WERI-Rb-1 (cell line): Measurements from ENCODE around the gene GFRA1.

Experiments
- DNase-seq: peaks from one replicate; pipeline ENCODE4 v3.0.0-alpha.2; 2020
- H3K27ac ChIP-seq: fragments of 250-450 bp; sonication (Bioruptor Pico); 2 replicates; pipeline ENCODE4 v1.5.1; 2020; ENCODE audit warnings: mild to moderate bottlenecking, moderate library complexity
- H3K27me3 ChIP-seq: fragments of 250-450 bp; sonication (Bioruptor Pico); 2 replicates; pipeline ENCODE4 v1.5.1; 2021; ENCODE audit warnings: mild to moderate bottlenecking, low read depth, moderate library complexity; ENCODE audit not compliant: insufficient read depth, severe bottlenecking
- H3K36me3 ChIP-seq: fragments of 250-450 bp; sonication (Bioruptor Pico); 2 replicates; pipeline ENCODE4 v1.5.1; 2020; ENCODE audit warnings: mild to moderate bottlenecking, moderate library complexity
- H3K4me3 ChIP-seq: 2 replicates; pipeline ENCODE4 v1.5.1; 2011; ENCODE audit warnings: low read depth, mild to moderate bottlenecking, control low read depth, low read length
- H3K9me3 ChIP-seq: fragments of 250-450 bp; sonication (Bioruptor Pico); 2 replicates; pipeline ENCODE4 v1.5.1; 2021; ENCODE audit warnings: mild to moderate bottlenecking, moderate library complexity; ENCODE audit not compliant: severe bottlenecking
- CTCF ChIP-seq: IDR thresholded peaks from 2 replicates; pipeline ENCODE4 v1.5.1; 2011; ENCODE audit warnings: low read depth, mild to moderate bottlenecking, control low read depth, inconsistent platforms, low read length

Gene GFRA1

GRCh38 chr10:116269619-116270018 lies 3.4 kb downstream of the GFRA1 start:
- no peak for DNase-seq
- TF ChIP-seq CTCF = no peak
- peaks cover 16% of the 10 kb centered on the region for H3K27me3 ChIP-seq
- H3K36me3 ChIP-seq = no peaks in the 10 kb centered on the region
- H3K4me3 ChIP-seq = no peak overlapping the region
- no peaks in the 10 kb centered on the region for H3K9me3 ChIP-seq
- no peak overlapping the region for H3K27ac ChIP-seq

GRCh38 chr10:116268976-116269375 lies 4.0 kb downstream of the GFRA1 start:
- DNase-seq = no peak

GRCh38 chr10:116265686-116266085 lies 7.3 kb downstream of the GFRA1 start:
- Histone ChIP-seq H3K27me3 (no peaks in the 10 kb centered on the region), H3K9me3 (no peaks in the 10 kb centered on the region), H3K36me3 (no peaks in the 10 kb centered on the region), H3K27ac (no peak overlapping the region), H3K4me3 (no peak overlapping the region)
- no peak for DNase-seq
- TF ChIP-seq CTCF = no peak

More at GRCh38 chr10:116268976-116269375, 4.0 kb downstream of the GFRA1 start:
- Histone ChIP-seq H3K9me3 (no peaks in the 10 kb centered on the region), H3K27ac (no peak overlapping the region), H3K27me3 (peaks cover 16% of the 10 kb centered on the region), H3K4me3 (no peak overlapping the region), H3K36me3 (no peaks in the 10 kb centered on the region)
- peak; percentile 24; the same call in 1 of the 2 replicates for TF ChIP-seq CTCF

GRCh38 chr10:116263870-116264655 lies 8.9 kb downstream of the GFRA1 start:
- H3K9me3 ChIP-seq = no peaks in the 10 kb centered on the region
- no peaks in the 10 kb centered on the region for H3K27me3 ChIP-seq
- no peak overlapping the region for H3K27ac ChIP-seq
- DNase-seq = no peak
- TF ChIP-seq CTCF = no peak
- H3K36me3 ChIP-seq = no peaks in the 10 kb centered on the region
- no peak overlapping the region for H3K4me3 ChIP-seq

GRCh38 chr10:116262678-116263077 lies 10.3 kb downstream of the GFRA1 start:
- Histone ChIP-seq H3K36me3 (no peaks in the 10 kb centered on the region), H3K27ac (no peak overlapping the region), H3K27me3 (no peaks in the 10 kb centered on the region), H3K9me3 (no peaks in the 10 kb centered on the region), H3K4me3 (no peak overlapping the region)
- DNase-seq = no peak
- TF ChIP-seq CTCF = no peak

- Histone ChIP-seq H3K36me3 (no peaks in the 10 kb centered on the region), H3K27ac (no peak overlapping the region), H3K27me3 (no peaks in the 10 kb centered on the region), H3K9me3 (no peaks in the 10 kb centered on the region), H3K4me3 (no peak overlapping the region)
- TF ChIP-seq CTCF = no peak
- DNase-seq = no peak
These were observed 12.4 kb downstream of the GFRA1 start for GRCh38 chr10:116260599-116260998.
